GM23248 (cell line): Measurements from ENCODE around the gene DUSP9.
"Not testable (repeated sequence)": the region's sequence is repeated elsewhere in the genome, so short reads cannot be mapped to it uniquely, and the experiment has no call there.

Experiments
- EZH2 ChIP-seq: fragments of 200-600 bp; sonication (generic); IDR thresholded peaks from 2 replicates; pipeline ENCODE4 v1.6.1; 2018; ENCODE audit warnings: antibody characterized with exemption, mild to moderate bottlenecking; ENCODE audit not compliant: insufficient read depth, poor library complexity, severe bottlenecking
- EZH2phosphoT487 ChIP-seq: fragments of 200-600 bp; sonication (generic); IDR thresholded peaks from 2 replicates; pipeline ENCODE4 v1.6.1; 2018; ENCODE audit warnings: antibody characterized with exemption, moderate library complexity, mild to moderate bottlenecking, low read depth; ENCODE audit not compliant: insufficient read depth

- not testable (repeated sequence) for TF ChIP-seq EZH2, EZH2phosphoT487
Observed at GRCh38 chrX:153699784-153700371, 52.9 kb downstream of the DUSP9 start.
